Type B pancreatic cell (in vitro differentiated cells): ENCODE data around the gene UNC5CL. TPM values are rescaled to one million over a fixed set of nuclear protein-coding genes. Genes with fewer than 3 reads are reported as not detected.

Source experiments
- DNase-seq: peaks from one replicate; pipeline ENCODE4 v3.0.0; 2021; ENCODE audit warnings: mixed read lengths; ENCODE audit not compliant: unreplicated experiment; ENCODE audit errors: extremely low spot score
- H3K27ac Mint-ChIP-seq: 2 replicates; pipeline ENCODE4 v1.8.0; 2021; ENCODE audit warnings: mild to moderate bottlenecking, mixed read lengths
- H3K27me3 Mint-ChIP-seq: 2 replicates; pipeline ENCODE4 v1.8.0; 2021; ENCODE audit warnings: mixed read lengths
- H3K36me3 Mint-ChIP-seq: 2 replicates; pipeline ENCODE4 v1.8.0; 2021; ENCODE audit warnings: mixed read lengths
- H3K4me1 Mint-ChIP-seq: one replicate; pipeline ENCODE4 v1.8.0; 2021; ENCODE audit warnings: mixed read lengths; ENCODE audit not compliant: unreplicated experiment
- H3K4me3 Mint-ChIP-seq: 2 replicates; pipeline ENCODE4 v1.8.0; 2021; ENCODE audit warnings: mild to moderate bottlenecking, mixed read lengths
- H3K9me3 Mint-ChIP-seq: 2 replicates; pipeline ENCODE4 v1.8.0; 2021; ENCODE audit warnings: mixed read lengths
- total RNA-seq: library from RNA; stranded (reverse); gene quantifications from 2 replicates; pipeline ENCODE4 v1.2.1, GENCODE V29; 2021; ENCODE audit warnings: low replicate concordance
- TF ChIP-seq, protein P1 (sequence below): fragments of 200-600 bp; sonication (generic); conservative IDR thresholded peaks from 2 replicates; pipeline ENCODE4 v1.5.0; 2021; ENCODE audit warnings: antibody characterized with exemption, mild to moderate bottlenecking

UNC5CL gene
- total RNA-seq, 1 donor from 2014 or later, result 5.1 TPM

DNA sequence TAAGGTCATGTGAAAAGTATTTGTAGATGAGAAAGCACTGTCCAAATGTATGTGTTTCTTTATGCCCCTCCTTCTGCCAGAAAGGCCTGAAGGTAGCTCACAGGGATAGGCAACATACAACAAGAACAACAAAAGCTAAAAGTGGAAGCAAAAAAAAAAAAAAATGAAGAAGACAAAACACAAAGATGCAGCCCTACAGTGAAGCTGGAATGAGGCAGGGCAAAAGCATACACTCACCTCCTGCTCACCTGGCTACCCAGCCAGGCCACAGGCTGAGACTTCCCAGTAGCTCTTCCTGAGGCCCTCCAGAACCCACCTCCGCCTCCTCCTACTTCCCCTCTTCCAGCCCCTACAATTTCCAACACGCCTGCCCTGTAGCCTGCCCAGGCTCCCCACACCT, 2.4 kb downstream of the UNC5CL start:
- Mint-ChIP-seq H3K4me3 (peak overlapping the region; percentile 6), H3K36me3 (no peaks in the 10 kb centered on the region), H3K27ac (peak overlapping the region; percentile 90)

DNA sequence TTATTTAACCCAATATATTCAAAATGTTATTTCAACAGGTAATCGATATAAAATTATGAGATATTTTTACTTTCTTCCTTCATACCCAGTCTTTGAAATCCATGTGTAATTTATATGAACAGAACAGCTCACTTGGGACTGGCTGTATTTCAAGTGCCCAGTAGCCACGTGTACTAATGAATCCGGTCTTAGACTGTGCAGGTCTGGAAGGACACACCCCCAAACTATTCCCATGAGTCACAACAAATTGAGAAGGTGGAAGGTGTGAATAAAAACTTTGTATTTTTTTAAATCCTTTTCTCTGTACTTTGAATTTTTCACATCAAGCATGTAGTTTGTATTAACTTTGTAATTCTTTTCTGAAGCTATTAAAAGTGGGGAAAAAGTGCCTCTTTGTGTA, 2.8 kb downstream of the UNC5CL start:
- no peaks in the 10 kb centered on the region for H3K36me3 Mint-ChIP-seq
- TF ChIP-seq, protein P1, sequence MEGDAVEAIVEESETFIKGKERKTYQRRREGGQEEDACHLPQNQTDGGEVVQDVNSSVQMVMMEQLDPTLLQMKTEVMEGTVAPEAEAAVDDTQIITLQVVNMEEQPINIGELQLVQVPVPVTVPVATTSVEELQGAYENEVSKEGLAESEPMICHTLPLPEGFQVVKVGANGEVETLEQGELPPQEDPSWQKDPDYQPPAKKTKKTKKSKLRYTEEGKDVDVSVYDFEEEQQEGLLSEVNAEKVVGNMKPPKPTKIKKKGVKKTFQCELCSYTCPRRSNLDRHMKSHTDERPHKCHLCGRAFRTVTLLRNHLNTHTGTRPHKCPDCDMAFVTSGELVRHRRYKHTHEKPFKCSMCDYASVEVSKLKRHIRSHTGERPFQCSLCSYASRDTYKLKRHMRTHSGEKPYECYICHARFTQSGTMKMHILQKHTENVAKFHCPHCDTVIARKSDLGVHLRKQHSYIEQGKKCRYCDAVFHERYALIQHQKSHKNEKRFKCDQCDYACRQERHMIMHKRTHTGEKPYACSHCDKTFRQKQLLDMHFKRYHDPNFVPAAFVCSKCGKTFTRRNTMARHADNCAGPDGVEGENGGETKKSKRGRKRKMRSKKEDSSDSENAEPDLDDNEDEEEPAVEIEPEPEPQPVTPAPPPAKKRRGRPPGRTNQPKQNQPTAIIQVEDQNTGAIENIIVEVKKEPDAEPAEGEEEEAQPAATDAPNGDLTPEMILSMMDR, result no peak
- H3K27me3 Mint-ChIP-seq, result no peaks in the 10 kb centered on the region
- peak overlapping the region; percentile 90 for H3K27ac Mint-ChIP-seq
- no peak for DNase-seq
- H3K4me1 Mint-ChIP-seq, result peaks cover 24% of the 10 kb centered on the region
- H3K9me3 Mint-ChIP-seq, result no peaks in the 10 kb centered on the region
- no peak overlapping the region for H3K4me3 Mint-ChIP-seq

More for the DNA sequence above, 2.4 kb downstream of the UNC5CL start:
- H3K9me3 Mint-ChIP-seq, result no peaks in the 10 kb centered on the region
- TF ChIP-seq, protein P1, result no peak
- DNase-seq, result no peak
- H3K4me1 Mint-ChIP-seq, result peaks cover 24% of the 10 kb centered on the region
- no peaks in the 10 kb centered on the region for H3K27me3 Mint-ChIP-seq

DNA sequence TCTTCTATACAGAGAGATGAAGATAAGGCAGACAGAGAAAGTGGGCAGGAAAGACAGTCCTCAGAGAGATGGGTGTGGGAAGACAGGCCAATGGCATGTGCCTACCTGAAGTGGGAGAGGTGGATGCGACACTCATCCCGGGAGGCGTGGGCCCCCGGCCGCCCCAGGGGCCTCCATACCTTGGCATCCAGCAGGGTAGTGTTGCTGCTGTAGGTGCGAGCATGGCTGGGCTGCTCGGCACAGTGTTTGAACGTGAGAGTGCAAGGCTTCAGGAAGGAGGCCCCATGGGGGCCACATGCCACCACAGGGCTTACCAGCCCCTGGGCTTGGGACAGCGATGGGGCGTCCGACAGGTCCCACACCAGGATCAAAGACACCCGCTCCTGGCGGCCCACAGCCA, 5.2 kb downstream of the UNC5CL start:
- TF ChIP-seq, protein P1, result no peak
- Mint-ChIP-seq H3K36me3 (no peaks in the 10 kb centered on the region), H3K9me3 (no peaks in the 10 kb centered on the region), H3K27me3 (no peaks in the 10 kb centered on the region), H3K4me3 (no peak overlapping the region), H3K4me1 (peaks cover 20% of the 10 kb centered on the region), H3K27ac (no peak overlapping the region)
- no peak for DNase-seq

DNA sequence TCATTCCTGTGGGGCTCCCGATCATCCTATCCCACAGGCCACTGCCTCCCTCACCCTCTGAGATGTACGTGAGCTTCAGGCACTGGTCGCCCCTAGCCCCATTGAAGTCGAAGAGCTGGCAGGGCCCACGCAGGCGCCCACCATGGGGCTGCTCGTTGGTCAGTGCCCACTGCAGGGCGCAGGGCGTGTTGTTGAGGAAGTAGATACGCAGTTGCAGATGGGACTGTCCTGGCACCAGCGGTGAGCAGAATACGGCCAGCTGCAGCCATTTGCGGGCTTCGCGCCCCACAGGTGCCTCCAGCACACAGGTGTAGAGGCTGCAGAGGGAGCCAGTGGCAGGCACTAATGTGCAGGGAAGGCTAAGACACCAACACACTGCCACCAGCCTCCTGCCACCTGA, 6.2 kb downstream of the UNC5CL start:
- no peaks in the 10 kb centered on the region for H3K27me3 Mint-ChIP-seq
- no peaks in the 10 kb centered on the region for H3K36me3 Mint-ChIP-seq
- H3K4me3 Mint-ChIP-seq, result no peak overlapping the region
- H3K9me3 Mint-ChIP-seq, result no peaks in the 10 kb centered on the region
- H3K4me1 Mint-ChIP-seq, result peaks cover 24% of the 10 kb centered on the region
- TF ChIP-seq, protein P1, result no peak
- no peak for DNase-seq
- no peak overlapping the region for H3K27ac Mint-ChIP-seq

DNA sequence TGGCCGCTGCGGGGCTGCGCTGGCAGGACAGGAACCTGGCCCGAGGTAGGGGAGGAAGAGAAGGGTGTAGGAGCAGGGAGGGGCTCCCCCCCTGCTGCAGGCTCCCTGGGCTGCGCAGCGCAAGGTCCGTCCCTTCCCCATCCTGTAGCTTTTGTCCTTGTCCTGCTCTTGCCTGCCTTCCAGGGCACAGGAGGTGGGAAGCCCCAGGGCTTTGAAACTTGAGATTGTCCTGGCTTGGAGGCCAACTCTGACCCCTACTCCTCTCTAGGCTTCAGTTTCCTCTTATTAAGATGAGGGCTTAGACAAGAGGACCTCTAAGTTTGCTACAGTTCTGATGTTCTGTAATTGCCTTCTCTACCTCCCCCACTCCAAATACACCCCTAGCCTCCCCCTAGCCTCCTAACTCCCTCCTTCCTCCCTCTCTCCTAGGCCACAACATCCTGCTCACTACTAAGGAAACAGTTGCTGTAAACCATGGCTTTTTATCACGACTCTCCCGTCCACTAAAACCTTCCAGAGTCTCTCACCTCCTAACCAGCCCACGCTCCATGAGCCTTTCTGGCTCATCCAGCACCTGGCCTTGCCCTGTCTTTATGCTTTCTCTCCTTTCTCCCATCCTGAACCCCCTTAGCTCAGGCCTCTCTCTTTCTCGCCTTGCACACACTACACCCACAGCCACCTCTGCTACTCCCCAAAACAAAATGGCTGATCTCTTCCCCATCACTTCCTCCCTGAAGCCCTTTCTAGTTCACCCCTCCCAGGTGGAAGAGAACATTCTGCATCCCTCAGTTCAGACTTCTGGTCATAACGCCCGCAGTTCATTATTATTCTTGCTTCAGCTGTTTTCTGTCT, 10.2 kb downstream of the UNC5CL start:
- TF ChIP-seq, protein P1, result no peak
- no peaks in the 10 kb centered on the region for H3K27me3 Mint-ChIP-seq
- peak overlapping the region; percentile 69 for H3K27ac Mint-ChIP-seq
- no peak for DNase-seq
- no peaks in the 10 kb centered on the region for H3K9me3 Mint-ChIP-seq
- peak overlapping the region; percentile 87 for H3K4me3 Mint-ChIP-seq
- H3K4me1 Mint-ChIP-seq, result peaks cover 28% of the 10 kb centered on the region
- peaks cover 6% of the 10 kb centered on the region for H3K36me3 Mint-ChIP-seq
